ENCODE data around the gene PXYLP1.

DNA sequence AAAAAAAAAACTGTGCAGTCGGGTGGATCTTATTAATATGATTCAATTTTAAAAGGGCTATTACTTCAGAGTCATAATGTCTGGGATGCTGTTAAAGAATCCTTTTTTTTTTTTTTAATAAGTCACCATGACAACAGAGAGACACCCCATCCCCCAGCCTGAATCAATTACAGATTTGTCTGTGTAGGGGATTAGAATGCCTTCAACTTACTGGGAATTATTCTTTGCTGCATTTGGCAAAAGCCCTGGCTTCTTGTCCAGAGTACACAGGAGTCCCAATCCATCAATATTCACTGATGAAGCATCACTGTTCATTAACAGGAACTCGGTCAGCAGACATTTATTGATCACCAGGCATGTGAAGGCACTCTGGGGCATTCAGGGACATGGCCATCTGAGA is 12.7 kb upstream of the PXYLP1 start:
- TF ChIP-seq, protein P1, sequence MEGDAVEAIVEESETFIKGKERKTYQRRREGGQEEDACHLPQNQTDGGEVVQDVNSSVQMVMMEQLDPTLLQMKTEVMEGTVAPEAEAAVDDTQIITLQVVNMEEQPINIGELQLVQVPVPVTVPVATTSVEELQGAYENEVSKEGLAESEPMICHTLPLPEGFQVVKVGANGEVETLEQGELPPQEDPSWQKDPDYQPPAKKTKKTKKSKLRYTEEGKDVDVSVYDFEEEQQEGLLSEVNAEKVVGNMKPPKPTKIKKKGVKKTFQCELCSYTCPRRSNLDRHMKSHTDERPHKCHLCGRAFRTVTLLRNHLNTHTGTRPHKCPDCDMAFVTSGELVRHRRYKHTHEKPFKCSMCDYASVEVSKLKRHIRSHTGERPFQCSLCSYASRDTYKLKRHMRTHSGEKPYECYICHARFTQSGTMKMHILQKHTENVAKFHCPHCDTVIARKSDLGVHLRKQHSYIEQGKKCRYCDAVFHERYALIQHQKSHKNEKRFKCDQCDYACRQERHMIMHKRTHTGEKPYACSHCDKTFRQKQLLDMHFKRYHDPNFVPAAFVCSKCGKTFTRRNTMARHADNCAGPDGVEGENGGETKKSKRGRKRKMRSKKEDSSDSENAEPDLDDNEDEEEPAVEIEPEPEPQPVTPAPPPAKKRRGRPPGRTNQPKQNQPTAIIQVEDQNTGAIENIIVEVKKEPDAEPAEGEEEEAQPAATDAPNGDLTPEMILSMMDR (conservative IDR thresholded peaks at IDR 0.05; ENCODE audit: low read length) = no peak
- TF ChIP-seq EZH2phosphoT487 (IDR thresholded peaks at IDR 0.05; ENCODE audit: borderline replicate concordance) = no peak

Measured in Loucy (cell line).